K562 (cell line): ENCODE measurements around the gene RAB3GAP2. TPM values are rescaled to one million over a fixed set of nuclear protein-coding genes. Genes with fewer than 3 reads are reported as not detected.
"Not testable (repeated sequence)": the region's sequence is repeated elsewhere in the genome, so short reads cannot be mapped to it uniquely, and the experiment has no call there.

Experiments used
- ATAC-seq: fragments of 200-7000 bp; cut with Tn5 transposase; 3 replicates; pipeline ENCODE4 v1.9.1; 2020; ENCODE audit warnings: moderate library complexity
- BruUV-seq: library from RNA; stranded (reverse); fragments of 400-500 nt; replicated peaks from 2 replicates; lab custom pipeline; 2021; lab: Mats Ljungman, UMichigan
- CTCF ChIA-PET: fragments of 300-600 bp; formaldehyde crosslinking; extraction: SDS; loops from one replicate; lab custom pipeline; 2021; ENCODE audit warnings: low intra/inter-chr PET ratio; lab: Yijun Ruan, JAX
- POLR2A ChIA-PET: fragments of 300-600, 350-650 bp; sonication (Branson Sonifier 250); formaldehyde crosslinking; extraction: SDS; loops from one replicate; lab custom pipeline; 2021; ENCODE audit warnings: antibody characterized with exemption, inconsistent platforms; lab: Yijun Ruan, JAX
- DNase-seq, 4 experiments: peaks; one replicate each; pipeline versions ENCODE4 v3.0.0 to v3.0.0-alpha.2; 2011 to 2018; ENCODE audit warnings: low spot score in 3 of 4, mixed read lengths in 3 of 4; ENCODE audit errors: extremely low read depth in 1 of 4
- FAIRE-seq: peaks from 2 replicates; lab custom pipeline; 2011; peaks lifted over from hg19 to GRCh38; lab: Jason Lieb, UNC
- H2AFZ ChIP-seq: 2 replicates; pipeline ENCODE4 v1.6.0; 2011; ENCODE audit warnings: low read depth, low read length, control low read depth, inconsistent platforms
- H3K27ac ChIP-seq: fragments of 200-600 bp; 3 replicates; pipeline ENCODE4 v1.8.0; 2011; ENCODE audit warnings: low read depth, mild to moderate bottlenecking, control low read depth, inconsistent platforms, low read length, moderate library complexity, mixed read lengths; ENCODE audit errors: extremely low read depth
- H3K27me3 ChIP-seq, 2 experiments: fragments of 300-600 bp in 1 of 2; 2 replicates in 1 of 2; 3 replicates in 1 of 2; pipeline versions ENCODE4 v1.6.0 to v1.8.0; 2011; ENCODE audit warnings: inconsistent platforms in 2 of 2, low read length in 2 of 2, mild to moderate bottlenecking in 1 of 2, mixed read lengths in 1 of 2, moderate library complexity in 1 of 2; ENCODE audit not compliant: control insufficient read depth in 2 of 2, insufficient read depth in 2 of 2
- H3K36me3 ChIP-seq: fragments of 300-600 bp; 3 replicates; pipeline ENCODE4 v1.8.0; 2011; ENCODE audit warnings: mild to moderate bottlenecking, low read length, inconsistent platforms; ENCODE audit not compliant: control insufficient read depth, insufficient read depth
- H3K4me1 ChIP-seq, 2 experiments: fragments of 200-600 bp in 1 of 2; replicated peaks in 1 of 2; 2 replicates in 1 of 2; 3 replicates in 1 of 2; pipeline versions ENCODE4 v1.5.1 to v1.8.0; 2011; ENCODE audit warnings: inconsistent platforms in 2 of 2, low read length in 2 of 2, mild to moderate bottlenecking in 1 of 2, mixed read lengths in 1 of 2, moderate library complexity in 1 of 2; ENCODE audit not compliant: control insufficient read depth in 2 of 2, insufficient read depth in 2 of 2
- H3K4me2 ChIP-seq: 2 replicates; pipeline ENCODE4 v1.6.1; 2011; ENCODE audit warnings: low read length, control low read depth, inconsistent platforms, mixed read lengths; ENCODE audit not compliant: insufficient read depth
- H3K4me3 ChIP-seq: fragments of 200-600 bp; sonication (generic), shearing (Covaris generic); 2 replicates; pipeline ENCODE4 v1.5.1; 2016; ENCODE audit warnings: control low read depth, inconsistent platforms
- H3K79me2 ChIP-seq: fragments of 200-600 bp; 3 replicates; pipeline ENCODE4 v1.8.0; 2011; ENCODE audit warnings: low read length, inconsistent platforms; ENCODE audit not compliant: control insufficient read depth, insufficient read depth
- H3K9ac ChIP-seq, 2 experiments: 2 replicates each; pipeline versions ENCODE4 v1.6.0 to v1.6.1; 2011; ENCODE audit warnings: low read depth in 2 of 2, low read length in 2 of 2, control low read depth in 1 of 2, inconsistent platforms in 1 of 2, mild to moderate bottlenecking in 1 of 2, mixed read lengths in 1 of 2; ENCODE audit not compliant: insufficient read depth in 1 of 2
- H3K9me1 ChIP-seq: one replicate; pipeline ENCODE4 v1.6.0; 2011; ENCODE audit warnings: inconsistent platforms, mild to moderate bottlenecking, low read length, moderate library complexity; ENCODE audit not compliant: control insufficient read depth, insufficient read depth
- H3K9me3 ChIP-seq: replicated peaks from 2 replicates; pipeline ENCODE4 v1.5.1; 2011; ENCODE audit warnings: low read depth, low read length, inconsistent platforms; ENCODE audit not compliant: control insufficient read depth, insufficient read depth
- H4K20me1 ChIP-seq: replicated peaks from 2 replicates; pipeline ENCODE4 v1.6.1; 2011; ENCODE audit warnings: low read length, inconsistent platforms, mixed read lengths; ENCODE audit not compliant: control insufficient read depth, insufficient read depth
- AFF1 ChIP-seq, 2 experiments: fragments of 450-650 bp; IDR thresholded peaks; 2 replicates each; pipeline ENCODE4 v1.6.1; 2018; ENCODE audit warnings: mild to moderate bottlenecking in 2 of 2, low read depth in 1 of 2; ENCODE audit not compliant: partially characterized antibody in 2 of 2
- KDM1A ChIP-seq, 2 experiments: fragments of 450-650 bp; IDR thresholded peaks; 2 replicates each; pipeline ENCODE4 v1.6.1; 2016; ENCODE audit warnings: mild to moderate bottlenecking in 2 of 2
- ZNF146 ChIP-seq: IDR thresholded peaks from one replicate; pipeline ENCODE4 v1.6.1; 2018; ENCODE audit warnings: missing compliant biosample characterization; ENCODE audit not compliant: unreplicated experiment
- WGBS: fragments of 100-300 bp; shearing (Covaris generic); methylation state at CpG from one replicate; pipeline ENCODE4 v1.1.6; 2016; ENCODE audit warnings: low coverage, mixed read lengths; ENCODE audit not compliant: insufficient coverage; ENCODE audit errors: missing lambda C conversion rate; 5-methylcytosine and 5-hydroxymethylcytosine counted together
- in situ Hi-C: fragments of 300-500 bp; cut with MboI; formaldehyde crosslinking; loops from 4 replicates; pipeline ENCODE4 v1.15.0; 2018; ENCODE audit warnings: inconsistent platforms, mixed read lengths
- intact Hi-C: fragments of 100-400 bp; cut with micrococcal nuclease; formaldehyde crosslinking; loops from 2 replicates; pipeline ENCODE4 v1.14.2; 2022
- polyA plus RNA-seq, 8 experiments: library from polyadenylated mRNA; depleted of rRNA in 4 of 8; stranded (reverse) in 5 of 8; unstranded in 3 of 8; fragments of >200 nt; fragmentation: Nextera tagmentation in 2 of 8; fragmentation: Illumina TruSeq in 1 of 8; extraction: Ambion mirVana in 2 of 8; extraction: Trizol in 1 of 8; gene quantifications; 2 replicates each; pipeline versions ENCODE4 v1.2.1 to v1.2.3, GENCODE V29; 2011 to 2014; ENCODE audit warnings: inconsistent platforms in 1 of 8, missing spikeins in 1 of 8
- total RNA-seq, 7 experiments: library from RNA; depleted of rRNA in 6 of 7; stranded (reverse); fragments of >200 nt in 6 of 7; fragmentation: Illumina TruSeq in 2 of 7; extraction: Trizol in 2 of 7; gene quantifications; 2 replicates each; pipeline versions ENCODE4 v1.2.1 to v1.2.3, GENCODE V29; 2011 to 2021; ENCODE audit warnings: low replicate concordance in 1 of 7

The RAB3GAP2 gene
- total and polyA plus RNA-seq, 9 of the 15 experiments (the other 6 are each of a cell fraction or from before 2014, with no cell fraction given) = 14.1 to 69.1 (median 32.2) TPM

DNA sequence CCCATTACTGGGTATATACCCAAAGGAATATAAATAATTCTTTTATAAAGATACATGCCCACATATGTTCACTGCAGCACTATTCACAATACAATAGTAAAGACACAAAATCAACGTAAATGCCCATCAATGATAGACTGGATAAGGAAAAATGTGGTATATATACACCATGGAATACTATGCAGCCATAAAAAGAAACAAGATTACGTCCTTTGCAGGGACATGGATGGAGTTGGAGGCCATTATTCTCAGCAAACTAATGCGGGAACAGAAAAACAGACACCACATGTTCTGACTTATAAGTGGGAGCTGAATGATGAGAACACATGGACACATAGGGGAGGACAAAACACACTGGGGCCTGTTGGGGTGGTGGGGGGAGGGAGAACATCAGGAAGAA lies 12.0 kb downstream of the RAB3GAP2 start:
- H3K79me2 ChIP-seq = peaks cover 50% of the 10 kb centered on the region
- DNase-seq, CTCF ChIA-PET, H3K4me2 ChIP-seq, ATAC-seq, H2AFZ ChIP-seq, BruUV-seq, H3K36me3 ChIP-seq, FAIRE-seq, H3K9ac ChIP-seq, intact Hi-C loops, H4K20me1 ChIP-seq, H3K27me3 ChIP-seq, H3K4me3 ChIP-seq, H3K9me3 ChIP-seq, H3K27ac ChIP-seq, H3K4me1 ChIP-seq, in situ Hi-C loops, H3K9me1 ChIP-seq: not testable (repeated sequence)
- peak in 1 of 2 experiments; percentile 21; a peak in 1 of 4 replicates for TF ChIP-seq KDM1A (IDR thresholded peaks at IDR 0.05)
- TF ChIP-seq ZNF146 (CRISPR knock-in tag) = peak; percentile 69
- POLR2A ChIA-PET = interaction anchor here (0.5 to 1.3 kb wide), 2 partner anchors 12 to 321 kb away, joined by 3 to 4 read pairs; partner anchors contain the start of gene RAB3GAP2
- 92% methylated on average over 3 of the region's 3 CpGs for WGBS

GRCh38 chr1:220259756-220260155 lies 12.5 kb downstream of the RAB3GAP2 start:
- FAIRE-seq, H3K9me1 ChIP-seq, intact Hi-C loops, H3K4me1 ChIP-seq, ATAC-seq, H3K9ac ChIP-seq, H3K4me2 ChIP-seq, in situ Hi-C loops, DNase-seq, H4K20me1 ChIP-seq, H3K4me3 ChIP-seq, H3K36me3 ChIP-seq, CTCF ChIA-PET, BruUV-seq, H2AFZ ChIP-seq, H3K9me3 ChIP-seq, H3K27me3 ChIP-seq, H3K27ac ChIP-seq: not testable (repeated sequence)
- peaks cover 50% of the 10 kb centered on the region for H3K79me2 ChIP-seq
- TF ChIP-seq AFF1 (IDR thresholded peaks at IDR 0.05; ENCODE audit: low read depth in 1 of 2, partially characterized antibody in 2 of 2) = peak in 1 of 2 experiments; percentile 96
- POLR2A ChIA-PET = interaction anchor here (1.3 kb wide), 1 partner anchor 12 kb away, joined by 4 read pairs; the partner anchor contains the start of gene RAB3GAP2

GRCh38 chr1:220256194-220256593 lies 16.1 kb downstream of the RAB3GAP2 start:
- POLR2A ChIA-PET = interaction anchor here (1.0 kb wide), 1 partner anchor 15 kb away, joined by 4 read pairs; no protein-coding TSS in a partner anchor
- WGBS = 81% methylated on average over 3 of the region's 3 CpGs
- BruUV-seq, H3K9ac ChIP-seq, CTCF ChIA-PET, H3K9me1 ChIP-seq, H3K27ac ChIP-seq, H2AFZ ChIP-seq, FAIRE-seq, intact Hi-C loops, H3K27me3 ChIP-seq, H4K20me1 ChIP-seq, DNase-seq, H3K9me3 ChIP-seq, in situ Hi-C loops, ATAC-seq, H3K4me3 ChIP-seq, H3K4me1 ChIP-seq, H3K4me2 ChIP-seq: not testable (repeated sequence)
- peaks cover 18% of the 10 kb centered on the region for H3K36me3 ChIP-seq
- peaks cover 45% of the 10 kb centered on the region for H3K79me2 ChIP-seq
